HG03045 (cell line): ENCODE data around the gene TRAPPC5.

Experiments
- ATAC-seq: cut with Tn5 transposase; IDR thresholded peaks from one replicate; pipeline ENCODE4 v1.9.1; 2021; ENCODE audit warnings: mild to moderate bottlenecking, moderate library complexity; ENCODE audit not compliant: unreplicated experiment

TRAPPC5 gene

GRCh38 chr19:7699003-7699402, 18.4 kb downstream of the TRAPPC5 start:
- ATAC-seq, result no peak

GRCh38 chr19:7699417-7700401, 19.1 kb downstream of the TRAPPC5 start:
- no peak for ATAC-seq

- no peak for ATAC-seq
Measured at GRCh38 chr19:7701049-7701653, 20.5 kb downstream of the TRAPPC5 start.

GRCh38 chr19:7701654-7702457, 21.2 kb downstream of the TRAPPC5 start, which contains the start of gene FCER2:
Gene FCER2 (minus strand): TSS chr19:7702131. CDS start chr19:7699760, 2,371 bp downstream.
- ATAC-seq, result peak; percentile 52

GRCh38 chr19:7703332-7703731, 22.7 kb downstream of the TRAPPC5 start:
- no peak for ATAC-seq

- no peak for ATAC-seq
Measured at GRCh38 chr19:7704280-7705060, 23.8 kb downstream of the TRAPPC5 start.

GRCh38 chr19:7705387-7706187, 25.0 kb downstream of the TRAPPC5 start:
- no peak for ATAC-seq

- ATAC-seq, result no peak
Measured at GRCh38 chr19:7706188-7706954, 25.7 kb downstream of the TRAPPC5 start.

GRCh38 chr19:7706955-7707456, 26.4 kb downstream of the TRAPPC5 start:
- no peak for ATAC-seq

GRCh38 chr19:7709932-7710460, 29.4 kb downstream of the TRAPPC5 start:
- no peak for ATAC-seq

- no peak for ATAC-seq
Measured at GRCh38 chr19:7710616-7711015, 30.0 kb downstream of the TRAPPC5 start.

- no peak for ATAC-seq
Measured at GRCh38 chr19:7715671-7716070, 35.0 kb downstream of the TRAPPC5 start.

- ATAC-seq, result no peak
Measured at GRCh38 chr19:7716762-7717161, 36.1 kb downstream of the TRAPPC5 start.

- no peak for ATAC-seq
Measured at GRCh38 chr19:7718668-7719067, 38.0 kb downstream of the TRAPPC5 start.

GRCh38 chr19:7720351-7720750, 39.7 kb downstream of the TRAPPC5 start:
- no peak for ATAC-seq

GRCh38 chr19:7722231-7722651, 41.6 kb downstream of the TRAPPC5 start:
- ATAC-seq, result no peak

GRCh38 chr19:7725791-7726190, 45.2 kb downstream of the TRAPPC5 start:
- no peak for ATAC-seq

GRCh38 chr19:7729211-7729610, 48.6 kb downstream of the TRAPPC5 start:
- no peak for ATAC-seq
